ACC112 (cell line): ENCODE measurements around the gene DAB2IP.
A peak's percentile ranks its signal among the peaks of the same experiment; 100 is the strongest.
"Not testable (repeated sequence)": the region's sequence is repeated elsewhere in the genome, so short reads cannot be mapped to it uniquely, and the experiment has no call there.

Source experiments
- H2AFZ ChIP-seq: fragments of 200-600 bp; sonication (generic); one replicate; pipeline ENCODE4 v1.6.0; 2017; ENCODE audit warnings: antibody characterized with exemption, low read length; ENCODE audit not compliant: unreplicated experiment
- H3K27ac ChIP-seq: fragments of 200-600 bp; sonication (generic); 2 replicates; pipeline ENCODE4 v1.5.1; 2014; ENCODE audit warnings: low read depth, mild to moderate bottlenecking, antibody characterized with exemption, low read length, moderate library complexity
- H3K27me3 ChIP-seq: fragments of 200-600 bp; sonication (generic); 2 replicates; pipeline ENCODE4 v1.6.1; 2014; ENCODE audit warnings: mild to moderate bottlenecking, antibody characterized with exemption, low read length, moderate library complexity, mixed read lengths; ENCODE audit not compliant: insufficient read depth
- H3K36me3 ChIP-seq: fragments of 200-600 bp; sonication (generic); 2 replicates; pipeline ENCODE4 v1.6.1; 2016; ENCODE audit warnings: mild to moderate bottlenecking, antibody characterized with exemption, low read length, moderate library complexity, mixed read lengths; ENCODE audit not compliant: insufficient read depth
- H3K4me1 ChIP-seq: fragments of 200-600 bp; sonication (generic); one replicate; pipeline ENCODE4 v1.6.1; 2016; ENCODE audit warnings: low read length, mixed read lengths; ENCODE audit not compliant: insufficient read depth, unreplicated experiment, control insufficient read depth
- H3K4me3 ChIP-seq: fragments of 200-600 bp; sonication (generic); 2 replicates; pipeline ENCODE4 v1.5.1; 2014; ENCODE audit warnings: mild to moderate bottlenecking, low read depth, low read length
- H3K79me2 ChIP-seq: fragments of 200-600 bp; sonication (generic); one replicate; pipeline ENCODE4 v1.6.0; 2016; ENCODE audit warnings: low read length; ENCODE audit not compliant: control insufficient read depth, unreplicated experiment, insufficient read depth

Gene DAB2IP

GRCh38 chr9:121644040-121644439, 7.4 kb upstream of the DAB2IP start:
- not testable (repeated sequence) for H3K27ac ChIP-seq, H2AFZ ChIP-seq, H3K36me3 ChIP-seq, H3K4me1 ChIP-seq, H3K27me3 ChIP-seq, H3K4me3 ChIP-seq, H3K79me2 ChIP-seq

GRCh38 chr9:121645003-121645402, 6.4 kb upstream of the DAB2IP start:
- no peak overlapping the region for H3K4me3 ChIP-seq
- no peaks in the 10 kb centered on the region for H3K79me2 ChIP-seq
- H3K4me1 ChIP-seq: no peaks in the 10 kb centered on the region
- H2AFZ ChIP-seq: no peak overlapping the region
- H3K27me3 ChIP-seq: no peaks in the 10 kb centered on the region
- no peaks in the 10 kb centered on the region for H3K36me3 ChIP-seq
- H3K27ac ChIP-seq: no peak overlapping the region

GRCh38 chr9:121645853-121646807, 5.3 kb upstream of the DAB2IP start:
- Histone ChIP-seq H3K36me3 (no peaks in the 10 kb centered on the region), H3K4me1 (peaks cover 4% of the 10 kb centered on the region), H3K4me3 (no peak overlapping the region), H3K27me3 (peaks cover 8% of the 10 kb centered on the region), H3K79me2 (no peaks in the 10 kb centered on the region), H2AFZ (no peak overlapping the region), H3K27ac (no peak overlapping the region)

GRCh38 chr9:121646992-121647391, 4.4 kb upstream of the DAB2IP start:
- H2AFZ ChIP-seq: no peak overlapping the region
- H3K27ac ChIP-seq: no peak overlapping the region
- H3K4me3 ChIP-seq: no peak overlapping the region
- H3K27me3 ChIP-seq: peaks cover 16% of the 10 kb centered on the region
- H3K36me3 ChIP-seq: no peaks in the 10 kb centered on the region
- peaks cover 7% of the 10 kb centered on the region for H3K4me1 ChIP-seq
- H3K79me2 ChIP-seq: no peaks in the 10 kb centered on the region

- no peak overlapping the region for H2AFZ ChIP-seq
- no peaks in the 10 kb centered on the region for H3K36me3 ChIP-seq
- no peak overlapping the region for H3K27ac ChIP-seq
- peaks cover 28% of the 10 kb centered on the region for H3K27me3 ChIP-seq
- peaks cover 8% of the 10 kb centered on the region for H3K4me1 ChIP-seq
- H3K79me2 ChIP-seq: no peaks in the 10 kb centered on the region
- H3K4me3 ChIP-seq: no peak overlapping the region
Observed at GRCh38 chr9:121648172-121648571, 3.3 kb upstream of the DAB2IP start.

- peaks cover 8% of the 10 kb centered on the region for H3K4me1 ChIP-seq
- no peaks in the 10 kb centered on the region for H3K36me3 ChIP-seq
- H3K27ac ChIP-seq: no peak overlapping the region
- no peak overlapping the region for H3K4me3 ChIP-seq
- H3K27me3 ChIP-seq: peaks cover 34% of the 10 kb centered on the region
- H2AFZ ChIP-seq: no peak overlapping the region
- H3K79me2 ChIP-seq: no peaks in the 10 kb centered on the region
Observed at GRCh38 chr9:121648799-121649198, 2.6 kb upstream of the DAB2IP start.

GRCh38 chr9:121649476-121650216, 1.8 kb upstream of the DAB2IP start:
- H3K4me3 ChIP-seq: no peak overlapping the region
- no peaks in the 10 kb centered on the region for H3K79me2 ChIP-seq
- no peak overlapping the region for H2AFZ ChIP-seq
- H3K27ac ChIP-seq: no peak overlapping the region
- no peaks in the 10 kb centered on the region for H3K36me3 ChIP-seq
- peaks cover 40% of the 10 kb centered on the region for H3K27me3 ChIP-seq
- peaks cover 8% of the 10 kb centered on the region for H3K4me1 ChIP-seq

GRCh38 chr9:121650217-121651007, 1.0 kb upstream of the DAB2IP start:
- H3K4me3 ChIP-seq: no peak overlapping the region
- H3K27me3 ChIP-seq: peaks cover 43% of the 10 kb centered on the region
- no peak overlapping the region for H3K27ac ChIP-seq
- no peak overlapping the region for H2AFZ ChIP-seq
- H3K79me2 ChIP-seq: no peaks in the 10 kb centered on the region
- no peaks in the 10 kb centered on the region for H3K36me3 ChIP-seq
- peaks cover 8% of the 10 kb centered on the region for H3K4me1 ChIP-seq

GRCh38 chr9:121651008-121651294, 483 bp upstream of the DAB2IP start:
- Histone ChIP-seq H3K4me3 (peak overlapping the region; percentile 68; the same call in 1 of the 2 replicates), H3K4me1 (peaks cover 8% of the 10 kb centered on the region), H3K27me3 (peaks cover 43% of the 10 kb centered on the region), H2AFZ (no peak overlapping the region), H3K27ac (no peak overlapping the region), H3K79me2 (no peaks in the 10 kb centered on the region), H3K36me3 (no peaks in the 10 kb centered on the region)

GRCh38 chr9:121652021-121652837, 795 bp downstream of the DAB2IP start:
- Histone ChIP-seq H3K4me3 (peak overlapping the region; percentile 68), H3K27ac (no peak overlapping the region), H3K27me3 (peaks cover 43% of the 10 kb centered on the region), H3K36me3 (no peaks in the 10 kb centered on the region), H2AFZ (peak overlapping the region; percentile 53), H3K79me2 (no peaks in the 10 kb centered on the region), H3K4me1 (peaks cover 8% of the 10 kb centered on the region)
